ENCODE results near the gene RACK1. TPM values are rescaled to one million over a fixed set of nuclear protein-coding genes. Genes with fewer than 3 reads are reported as not detected.
A peak's percentile ranks its signal among the peaks of the same experiment; 100 is the strongest.

Gene RACK1
- total and polyA plus RNA-seq, 2 of the 13 experiments (the other 11 are each of a cell fraction or from before 2014, with no cell fraction given) = 2,514 to 6,141 TPM

DNA sequence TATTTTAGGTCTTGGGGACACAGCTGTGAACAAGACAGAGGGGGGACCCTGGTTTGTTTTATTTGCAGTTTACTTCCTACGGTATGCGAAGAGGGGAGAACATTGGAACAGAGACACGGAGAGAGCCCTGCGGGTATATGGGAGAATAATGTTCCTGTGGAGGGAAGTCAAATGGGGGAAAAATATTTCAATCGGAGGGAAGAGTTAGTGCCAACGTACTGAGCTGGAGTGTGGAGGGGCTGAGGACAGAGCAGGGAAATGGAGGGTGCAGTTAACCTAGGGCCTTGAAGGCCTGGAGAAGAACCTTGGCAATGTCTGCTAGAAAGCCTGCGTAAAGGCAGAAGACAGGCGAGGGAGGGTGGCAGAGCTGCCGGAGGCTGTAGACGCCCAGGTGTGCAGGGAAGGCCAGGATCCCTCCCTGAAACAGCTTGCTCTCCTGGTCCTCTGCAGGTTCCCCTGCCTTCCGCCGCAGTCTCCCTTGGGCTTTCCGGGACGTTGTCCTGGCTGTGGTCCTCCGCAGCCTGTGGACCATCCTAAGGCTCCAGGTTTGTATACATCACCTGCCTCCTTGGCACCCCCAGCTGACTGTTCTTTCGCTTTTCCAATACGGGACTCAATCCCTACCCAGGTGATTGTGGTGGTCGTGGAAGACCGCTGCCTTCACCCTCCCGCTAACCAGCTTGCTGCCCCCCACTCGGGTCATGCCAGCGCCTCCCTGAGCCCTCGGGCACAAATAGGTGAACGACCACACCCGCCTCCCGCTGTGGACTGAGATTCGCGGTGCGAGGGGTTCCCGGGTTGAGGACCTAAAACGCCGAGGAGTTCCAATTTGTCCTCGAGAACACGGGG lies 1.9 kb upstream of the RACK1 start:
- ATAC-seq (peak; percentile 5), DNase-seq (ENCODE audit: low spot score) (no peak), FAIRE-seq (no peak)
- intact Hi-C loops (cut with micrococcal nuclease; ENCODE audit: unreplicated experiment) (loop anchor here (2.0 kb wide), 1 partner anchor 15 kb away; the partner anchor contains the start of gene TRIM52), in situ Hi-C loops (cut with HindIII; ENCODE audit: extremely low pct_ligation_motif_present, low pct_unique_long_range_greater_than_20kb) (no loop called here)
- Histone ChIP-seq H3K4me1 (ENCODE audit: insufficient read depth, low read length) (peaks cover 47% of the 10 kb centered on the region), H3K9ac (ENCODE audit: insufficient read depth, low read depth, low read length) (peak overlapping the region; percentile 96), H3K4me2 (ENCODE audit: low read depth, low read length) (peak overlapping the region; percentile 93), H3K27ac (ENCODE audit: extremely low read length, insufficient read depth, low read length) (peak overlapping the region; percentile 98), H3K36me3 (replicated peaks in 1 of 2; ENCODE audit: control insufficient read depth in 1 of 2, insufficient read depth in 2 of 2, low read length in 2 of 2) (peaks cover 4 to 23% of the 10 kb centered on the region in 2 experiments), H3K4me3 (replicated peaks in 1 of 3; ENCODE audit: insufficient read depth in 1 of 3, low read depth in 2 of 3, low read length in 3 of 3) (peak overlapping the region; percentile 91 to 94 (median 92)), H4K20me1 (ENCODE audit: insufficient read depth, low read length) (peaks cover 47% of the 10 kb centered on the region), H2AFZ (ENCODE audit: low read length) (no peak overlapping the region), H3K9me3 (ENCODE audit: low read length) (no peaks in the 10 kb centered on the region), H3K79me2 (ENCODE audit: insufficient read depth, low read length) (peaks cover 81% of the 10 kb centered on the region), H3K27me3 (ENCODE audit: control insufficient read depth in 1 of 2, insufficient read depth in 2 of 2, low read length in 2 of 2) (no peaks in the 10 kb centered on the region; a peak in 1 of 5 replicates)
- ChIA-PET CTCF (ENCODE audit: low intra/inter-chr PET ratio, low total read pairs) (no interaction called here), POLR2A (interaction anchor here (1.3 to 8.4 kb wide), 8 partner anchors 11 to 61 kb away, joined by 7 to 102 read pairs (median 16); partner anchors contain the start of genes TRIM41 and TRIM52)
- BruUV-seq (replicated peaks) = no TSS peak
- WGBS (ENCODE audit: low lambda C conversion rate) = 0% methylated on average over 22 of the region's 34 CpGs
- TF ChIP-seq SSRP1 (CRISPR knock-in tag; IDR thresholded peaks at IDR 0.05) (no peak), ZNF446 (CRISPR knock-in tag; IDR thresholded peaks at IDR 0.05) (no peak; the same call in 1 of the 2 replicates), ZC3H13 (CRISPR knock-in tag; IDR thresholded peaks at IDR 0.05) (0 out of 2 replicates have a peak, but pooled peaks have one; percentile 7), SRSF1 (optimal IDR thresholded peaks at IDR 0.05; ENCODE audit: low read depth, low read length) (peak; percentile 15), SALL1 (CRISPR knock-in tag; IDR thresholded peaks at IDR 0.05) (peak; percentile 22), ZNF367 (CRISPR knock-in tag; IDR thresholded peaks at IDR 0.05; ENCODE audit: borderline replicate concordance) (no peak), RFXAP (CRISPR knock-in tag; IDR thresholded peaks at IDR 0.05; ENCODE audit: borderline replicate concordance) (no peak), ZNF766 (CRISPR knock-in tag; IDR thresholded peaks at IDR 0.05; ENCODE audit: borderline replicate concordance) (no peak), FOXJ3 (CRISPR knock-in tag; IDR thresholded peaks at IDR 0.05; ENCODE audit: borderline replicate concordance) (0 out of 2 replicates have a peak, but pooled peaks have one; percentile 14), ZBTB7A (CRISPR knock-in tag; IDR thresholded peaks at IDR 0.05) (no peak), ARHGAP35 (CRISPR knock-in tag; IDR thresholded peaks at IDR 0.05; ENCODE audit: borderline replicate concordance) (peak; percentile 46; the same call in 1 of the 2 replicates)
- TF ChIP-seq, protein P1, sequence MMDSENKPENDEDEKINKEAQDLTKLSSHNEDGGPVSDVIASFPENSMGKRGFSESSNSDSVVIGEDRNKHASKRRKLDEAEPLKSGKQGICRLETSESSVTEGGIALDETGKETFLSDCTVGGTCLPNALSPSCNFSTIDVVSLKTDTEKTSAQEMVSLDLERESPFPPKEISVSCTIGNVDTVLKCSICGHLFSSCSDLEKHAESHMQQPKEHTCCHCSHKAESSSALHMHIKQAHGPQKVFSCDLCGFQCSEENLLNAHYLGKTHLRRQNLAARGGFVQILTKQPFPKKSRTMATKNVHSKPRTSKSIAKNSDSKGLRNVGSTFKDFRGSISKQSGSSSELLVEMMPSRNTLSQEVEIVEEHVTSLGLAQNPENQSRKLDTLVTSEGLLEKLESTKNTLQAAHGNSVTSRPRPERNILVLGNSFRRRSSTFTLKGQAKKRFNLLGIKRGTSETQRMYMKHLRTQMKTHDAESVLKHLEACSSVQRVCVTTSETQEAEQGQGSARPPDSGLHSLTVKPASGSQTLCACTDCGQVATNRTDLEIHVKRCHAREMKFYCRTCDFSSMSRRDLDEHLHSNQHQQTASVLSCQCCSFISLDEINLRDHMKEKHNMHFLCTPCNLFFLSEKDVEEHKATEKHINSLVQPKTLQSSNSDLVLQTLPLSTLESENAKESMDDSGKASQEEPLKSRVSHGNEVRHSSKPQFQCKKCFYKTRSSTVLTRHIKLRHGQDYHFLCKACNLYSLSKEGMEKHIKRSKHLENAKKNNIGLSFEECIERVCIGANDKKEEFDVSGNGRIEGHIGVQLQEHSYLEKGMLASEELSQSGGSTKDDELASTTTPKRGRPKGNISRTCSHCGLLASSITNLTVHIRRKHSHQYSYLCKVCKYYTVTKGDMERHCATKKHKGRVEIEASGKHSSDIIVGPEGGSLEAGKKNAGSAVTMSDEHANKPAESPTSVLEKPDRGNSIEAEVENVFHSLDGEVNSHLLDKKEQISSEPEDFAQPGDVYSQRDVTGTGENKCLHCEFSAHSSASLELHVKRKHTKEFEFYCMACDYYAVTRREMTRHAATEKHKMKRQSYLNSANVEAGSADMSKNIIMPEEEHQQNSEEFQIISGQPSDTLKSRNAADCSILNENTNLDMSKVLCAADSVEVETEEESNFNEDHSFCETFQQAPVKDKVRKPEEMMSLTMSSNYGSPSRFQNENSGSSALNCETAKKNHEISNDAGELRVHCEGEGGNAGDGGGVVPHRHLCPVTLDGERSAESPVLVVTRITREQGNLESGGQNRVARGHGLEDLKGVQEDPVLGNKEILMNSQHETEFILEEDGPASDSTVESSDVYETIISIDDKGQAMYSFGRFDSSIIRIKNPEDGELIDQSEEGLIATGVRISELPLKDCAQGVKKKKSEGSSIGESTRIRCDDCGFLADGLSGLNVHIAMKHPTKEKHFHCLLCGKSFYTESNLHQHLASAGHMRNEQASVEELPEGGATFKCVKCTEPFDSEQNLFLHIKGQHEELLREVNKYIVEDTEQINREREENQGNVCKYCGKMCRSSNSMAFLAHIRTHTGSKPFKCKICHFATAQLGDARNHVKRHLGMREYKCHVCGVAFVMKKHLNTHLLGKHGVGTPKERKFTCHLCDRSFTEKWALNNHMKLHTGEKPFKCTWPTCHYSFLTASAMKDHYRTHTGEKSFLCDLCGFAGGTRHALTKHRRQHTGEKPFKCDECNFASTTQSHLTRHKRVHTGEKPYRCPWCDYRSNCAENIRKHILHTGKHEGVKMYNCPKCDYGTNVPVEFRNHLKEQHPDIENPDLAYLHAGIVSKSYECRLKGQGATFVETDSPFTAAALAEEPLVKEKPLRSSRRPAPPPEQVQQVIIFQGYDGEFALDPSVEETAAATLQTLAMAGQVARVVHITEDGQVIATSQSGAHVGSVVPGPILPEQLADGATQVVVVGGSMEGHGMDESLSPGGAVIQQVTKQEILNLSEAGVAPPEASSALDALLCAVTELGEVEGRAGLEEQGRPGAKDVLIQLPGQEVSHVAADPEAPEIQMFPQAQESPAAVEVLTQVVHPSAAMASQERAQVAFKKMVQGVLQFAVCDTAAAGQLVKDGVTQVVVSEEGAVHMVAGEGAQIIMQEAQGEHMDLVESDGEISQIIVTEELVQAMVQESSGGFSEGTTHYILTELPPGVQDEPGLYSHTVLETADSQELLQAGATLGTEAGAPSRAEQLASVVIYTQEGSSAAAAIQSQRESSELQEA (CRISPR knock-in tag; IDR thresholded peaks at IDR 0.05; ENCODE audit: not compliant biosample characterization) = no peak
- TF ChIP-seq, protein P2, sequence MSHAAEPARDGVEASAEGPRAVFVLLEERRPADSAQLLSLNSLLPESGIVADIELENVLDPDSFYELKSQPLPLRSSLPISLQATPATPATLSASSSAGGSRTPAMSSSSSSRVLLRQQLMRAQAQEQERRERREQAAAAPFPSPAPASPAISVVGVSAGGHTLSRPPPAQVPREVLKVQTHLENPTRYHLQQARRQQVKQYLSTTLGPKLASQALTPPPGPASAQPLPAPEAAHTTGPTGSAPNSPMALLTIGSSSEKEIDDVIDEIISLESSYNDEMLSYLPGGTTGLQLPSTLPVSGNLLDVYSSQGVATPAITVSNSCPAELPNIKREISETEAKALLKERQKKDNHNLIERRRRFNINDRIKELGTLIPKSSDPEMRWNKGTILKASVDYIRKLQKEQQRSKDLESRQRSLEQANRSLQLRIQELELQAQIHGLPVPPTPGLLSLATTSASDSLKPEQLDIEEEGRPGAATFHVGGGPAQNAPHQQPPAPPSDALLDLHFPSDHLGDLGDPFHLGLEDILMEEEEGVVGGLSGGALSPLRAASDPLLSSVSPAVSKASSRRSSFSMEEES (CRISPR knock-in tag; IDR thresholded peaks at IDR 0.05) = no peak; the same call in 1 of the 2 replicates

Data from HepG2 (cell line).